Ishikawa (cell line): ENCODE data around the gene RTF1.

Experiments used
- CEBPB ChIP-seq: IDR thresholded peaks from 2 replicates; pipeline ENCODE4 v1.6.1; 2012
- CREB1 ChIP-seq: IDR thresholded peaks from 2 replicates; pipeline ENCODE4 v1.6.1; 2012; ENCODE audit warnings: low read depth
- EGR1 ChIP-seq: IDR thresholded peaks from 2 replicates; pipeline ENCODE4 v1.6.1; 2012
- EP300 ChIP-seq: IDR thresholded peaks from 2 replicates; pipeline ENCODE4 v1.6.1; 2012; ENCODE audit warnings: borderline replicate concordance
- FOXM1 ChIP-seq: IDR thresholded peaks from 2 replicates; pipeline ENCODE4 v1.6.1; 2012; ENCODE audit warnings: low read depth, borderline replicate concordance
- MAX ChIP-seq: IDR thresholded peaks from 2 replicates; pipeline ENCODE4 v1.6.1; 2012
- NFIC ChIP-seq: IDR thresholded peaks from 2 replicates; pipeline ENCODE4 v1.6.1; 2012
- RAD21 ChIP-seq: IDR thresholded peaks from 2 replicates; pipeline ENCODE4 v1.6.1; 2012; ENCODE audit warnings: low read depth
- TAF1 ChIP-seq: IDR thresholded peaks from 2 replicates; pipeline ENCODE4 v1.6.1; 2012; ENCODE audit warnings: low read depth, mild to moderate bottlenecking
- TCF12 ChIP-seq: IDR thresholded peaks from 2 replicates; pipeline ENCODE4 v1.6.1; 2012; ENCODE audit warnings: low read depth
- TEAD4 ChIP-seq: IDR thresholded peaks from 2 replicates; pipeline ENCODE4 v1.6.1; 2012
- YY1 ChIP-seq: IDR thresholded peaks from 2 replicates; pipeline ENCODE4 v1.6.1; 2012; ENCODE audit warnings: low read depth
- ZBTB7A ChIP-seq: IDR thresholded peaks from 2 replicates; pipeline ENCODE4 v1.6.1; 2012; ENCODE audit warnings: low read depth
- TF ChIP-seq, protein P1 (sequence below): IDR thresholded peaks from 2 replicates; pipeline ENCODE4 v1.6.1; 2012
- TF ChIP-seq, protein P2 (sequence below): IDR thresholded peaks from 2 replicates; pipeline ENCODE4 v1.6.1; 2012; ENCODE audit warnings: low read depth, mild to moderate bottlenecking

RTF1 gene

GRCh38 chr15:41465822-41466421 lies 49.0 kb downstream of the RTF1 start:
- TF ChIP-seq RAD21 (peak; percentile 89), MAX (no peak)

GRCh38 chr15:41466711-41467110 lies 49.8 kb downstream of the RTF1 start:
- TF ChIP-seq TAF1 (no peak), CREB1 (no peak), FOXM1 (no peak), ZBTB7A (no peak), MAX (no peak), EGR1 (no peak), NFIC (no peak), EP300 (no peak), TEAD4 (no peak)
- TF ChIP-seq, protein P1, sequence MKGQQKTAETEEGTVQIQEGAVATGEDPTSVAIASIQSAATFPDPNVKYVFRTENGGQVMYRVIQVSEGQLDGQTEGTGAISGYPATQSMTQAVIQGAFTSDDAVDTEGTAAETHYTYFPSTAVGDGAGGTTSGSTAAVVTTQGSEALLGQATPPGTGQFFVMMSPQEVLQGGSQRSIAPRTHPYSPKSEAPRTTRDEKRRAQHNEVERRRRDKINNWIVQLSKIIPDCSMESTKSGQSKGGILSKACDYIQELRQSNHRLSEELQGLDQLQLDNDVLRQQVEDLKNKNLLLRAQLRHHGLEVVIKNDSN, result no peak

DNA sequence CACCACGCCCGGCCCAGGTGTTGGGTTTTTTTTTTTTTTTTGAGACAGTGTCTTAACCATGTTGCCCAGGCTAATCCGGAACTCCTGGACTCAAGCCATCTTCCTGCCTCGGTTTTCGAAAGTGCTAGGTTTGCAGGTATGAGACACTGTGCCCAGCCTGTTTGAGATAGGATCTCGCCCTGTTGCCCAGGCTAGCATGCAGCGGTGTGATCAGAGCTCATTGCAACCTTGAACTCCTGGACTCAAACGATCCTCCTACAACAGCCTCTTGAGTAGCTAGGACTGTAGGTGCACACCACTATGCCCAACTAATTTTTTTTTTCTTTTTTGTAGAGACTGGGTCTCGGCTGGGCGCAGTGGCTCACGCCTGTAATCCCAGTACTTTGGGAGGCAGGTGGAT lies 56.5 kb downstream of the RTF1 start:
- no peak for TF ChIP-seq EGR1
- no peak for TF ChIP-seq YY1

- TF ChIP-seq, protein P2, sequence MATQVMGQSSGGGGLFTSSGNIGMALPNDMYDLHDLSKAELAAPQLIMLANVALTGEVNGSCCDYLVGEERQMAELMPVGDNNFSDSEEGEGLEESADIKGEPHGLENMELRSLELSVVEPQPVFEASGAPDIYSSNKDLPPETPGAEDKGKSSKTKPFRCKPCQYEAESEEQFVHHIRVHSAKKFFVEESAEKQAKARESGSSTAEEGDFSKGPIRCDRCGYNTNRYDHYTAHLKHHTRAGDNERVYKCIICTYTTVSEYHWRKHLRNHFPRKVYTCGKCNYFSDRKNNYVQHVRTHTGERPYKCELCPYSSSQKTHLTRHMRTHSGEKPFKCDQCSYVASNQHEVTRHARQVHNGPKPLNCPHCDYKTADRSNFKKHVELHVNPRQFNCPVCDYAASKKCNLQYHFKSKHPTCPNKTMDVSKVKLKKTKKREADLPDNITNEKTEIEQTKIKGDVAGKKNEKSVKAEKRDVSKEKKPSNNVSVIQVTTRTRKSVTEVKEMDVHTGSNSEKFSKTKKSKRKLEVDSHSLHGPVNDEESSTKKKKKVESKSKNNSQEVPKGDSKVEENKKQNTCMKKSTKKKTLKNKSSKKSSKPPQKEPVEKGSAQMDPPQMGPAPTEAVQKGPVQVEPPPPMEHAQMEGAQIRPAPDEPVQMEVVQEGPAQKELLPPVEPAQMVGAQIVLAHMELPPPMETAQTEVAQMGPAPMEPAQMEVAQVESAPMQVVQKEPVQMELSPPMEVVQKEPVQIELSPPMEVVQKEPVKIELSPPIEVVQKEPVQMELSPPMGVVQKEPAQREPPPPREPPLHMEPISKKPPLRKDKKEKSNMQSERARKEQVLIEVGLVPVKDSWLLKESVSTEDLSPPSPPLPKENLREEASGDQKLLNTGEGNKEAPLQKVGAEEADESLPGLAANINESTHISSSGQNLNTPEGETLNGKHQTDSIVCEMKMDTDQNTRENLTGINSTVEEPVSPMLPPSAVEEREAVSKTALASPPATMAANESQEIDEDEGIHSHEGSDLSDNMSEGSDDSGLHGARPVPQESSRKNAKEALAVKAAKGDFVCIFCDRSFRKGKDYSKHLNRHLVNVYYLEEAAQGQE, result no peak
- TF ChIP-seq ZBTB7A, result no peak
- no peak for TF ChIP-seq TAF1
- no peak for TF ChIP-seq YY1
- no peak for TF ChIP-seq EGR1
- TF ChIP-seq FOXM1, result no peak
- TF ChIP-seq CREB1, result no peak
- TF ChIP-seq RAD21, result no peak
- no peak for TF ChIP-seq EP300
- TF ChIP-seq, protein P1, result no peak
- no peak for TF ChIP-seq MAX
- TF ChIP-seq TCF12, result no peak
- TF ChIP-seq CEBPB, result no peak
- no peak for TF ChIP-seq TEAD4
- no peak for TF ChIP-seq NFIC
Measured at GRCh38 chr15:41474436-41474835, 57.5 kb downstream of the RTF1 start.

- TF ChIP-seq CEBPB, result no peak
Measured at GRCh38 chr15:41474941-41475340, 58.0 kb downstream of the RTF1 start.

- TF ChIP-seq RAD21, result no peak
- TF ChIP-seq, protein P1, result no peak
- TF ChIP-seq, protein P2, result no peak
- no peak for TF ChIP-seq MAX
- TF ChIP-seq ZBTB7A, result no peak
- no peak for TF ChIP-seq CREB1
- TF ChIP-seq FOXM1, result no peak
- no peak for TF ChIP-seq EGR1
- TF ChIP-seq TAF1, result no peak
- TF ChIP-seq CEBPB, result no peak
- TF ChIP-seq TCF12, result no peak
- TF ChIP-seq YY1, result no peak
- TF ChIP-seq NFIC, result no peak
- TF ChIP-seq EP300, result no peak
- TF ChIP-seq TEAD4, result no peak
Measured at GRCh38 chr15:41476416-41477048, 59.6 kb downstream of the RTF1 start.
